ENCODE results near the gene AMPH. TPM values are rescaled to one million over a fixed set of nuclear protein-coding genes. Genes with fewer than 3 reads are reported as not detected.

The AMPH gene
- total and polyA plus RNA-seq, 3 experiments from 2014 or later = 0.18 TPM; not detected in 2

GRCh38 chr7:38424750-38425463 lies 206.3 kb downstream of the AMPH start:
- no peaks in the 10 kb centered on the region for H3K36me3 Mint-ChIP-seq
- Histone ChIP-seq H3K27ac (ENCODE audit: low read depth, low read length) (no peak overlapping the region), H3K9me3 (ENCODE audit: low read length) (no peaks in the 10 kb centered on the region), H3K36me3 (ENCODE audit: insufficient read depth, low read length) (no peaks in the 10 kb centered on the region), H3K27me3 (ENCODE audit: insufficient read depth, low read length, poor library complexity, severe bottlenecking) (no peaks in the 10 kb centered on the region), H3K4me3 (ENCODE audit: low read length) (no peak overlapping the region), H3K4me1 (ENCODE audit: insufficient read depth, low read length) (peaks cover 43% of the 10 kb centered on the region)
- H3K4me1 Mint-ChIP-seq = peaks cover 41 to 53% (median 45%) of the 10 kb centered on the region in 3 donors
- CTCF ChIA-PET = interaction anchor here (1.1 to 1.2 kb wide), 2 partner anchors 12 to 22 kb away, joined by 3 to 4 read pairs; no protein-coding TSS in a partner anchor
- POLR2A ChIA-PET = no interaction called here
- H3K9me3 Mint-ChIP-seq = peaks cover 0 to 3% (median 0%) of the 10 kb centered on the region in 5 donors
- H3K27ac Mint-ChIP-seq = peak overlapping the region; percentile 26 to 89 (median 68)
- DNase-seq = no peak
- peak overlapping the region; percentile 11 to 80 (median 46) for H3K4me3 Mint-ChIP-seq
- H3K27me3 Mint-ChIP-seq = peaks cover 2 to 6% of the 10 kb centered on the region in 2 donors

GRCh38 chr7:38413784-38414183 lies 217.4 kb downstream of the AMPH start:
- ChIA-PET CTCF (interaction anchor here (1.2 kb wide), 1 partner anchor 28 kb away, joined by 3 read pairs; no protein-coding TSS in a partner anchor), POLR2A (no interaction called here)
- Histone ChIP-seq H3K36me3 (ENCODE audit: insufficient read depth, low read length) (no peaks in the 10 kb centered on the region), H3K4me3 (ENCODE audit: low read length) (no peak overlapping the region), H3K4me1 (ENCODE audit: insufficient read depth, low read length) (no peaks in the 10 kb centered on the region), H3K9me3 (ENCODE audit: low read length) (no peaks in the 10 kb centered on the region), H3K27me3 (ENCODE audit: insufficient read depth, low read length, poor library complexity, severe bottlenecking) (no peaks in the 10 kb centered on the region), H3K27ac (ENCODE audit: low read depth, low read length) (no peak overlapping the region)
- Mint-ChIP-seq H3K9me3 (peaks cover 0 to 2% (median 0%) of the 10 kb centered on the region in 5 donors), H3K4me1 (peaks cover 9 to 22% (median 18%) of the 10 kb centered on the region in 3 donors), H3K27ac (no peak overlapping the region), H3K36me3 (no peaks in the 10 kb centered on the region), H3K4me3 (no peak overlapping the region), H3K27me3 (peaks cover 4 to 34% of the 10 kb centered on the region in 2 donors)
- DNase-seq = no peak

- Mint-ChIP-seq H3K4me3 (no peak overlapping the region), H3K9me3 (peaks cover 0 to 2% (median 0%) of the 10 kb centered on the region in 5 donors), H3K4me1 (peaks cover 9 to 22% (median 18%) of the 10 kb centered on the region in 3 donors), H3K36me3 (no peaks in the 10 kb centered on the region), H3K27ac (no peak overlapping the region), H3K27me3 (peaks cover 4 to 17% of the 10 kb centered on the region in 2 donors)
- POLR2A ChIA-PET = no interaction called here
- Histone ChIP-seq H3K9me3 (ENCODE audit: low read length) (no peaks in the 10 kb centered on the region), H3K4me1 (ENCODE audit: insufficient read depth, low read length) (no peaks in the 10 kb centered on the region), H3K27me3 (ENCODE audit: insufficient read depth, low read length, poor library complexity, severe bottlenecking) (no peaks in the 10 kb centered on the region), H3K36me3 (ENCODE audit: insufficient read depth, low read length) (no peaks in the 10 kb centered on the region), H3K4me3 (ENCODE audit: low read length) (no peak overlapping the region), H3K27ac (ENCODE audit: low read depth, low read length) (no peak overlapping the region)
- no peak for DNase-seq
- CTCF ChIA-PET = no interaction called here
These were observed 219.8 kb downstream of the AMPH start for GRCh38 chr7:38411404-38411803.

- Histone ChIP-seq H3K27me3 (ENCODE audit: insufficient read depth, low read length, poor library complexity, severe bottlenecking) (no peaks in the 10 kb centered on the region), H3K36me3 (ENCODE audit: insufficient read depth, low read length) (no peaks in the 10 kb centered on the region), H3K4me1 (ENCODE audit: insufficient read depth, low read length) (no peaks in the 10 kb centered on the region), H3K9me3 (ENCODE audit: low read length) (no peaks in the 10 kb centered on the region), H3K4me3 (ENCODE audit: low read length) (no peak overlapping the region), H3K27ac (ENCODE audit: low read depth, low read length) (no peak overlapping the region)
- Mint-ChIP-seq H3K9me3 (peaks cover 2 to 6% (median 4%) of the 10 kb centered on the region in 5 donors), H3K4me1 (peaks cover 9 to 22% (median 18%) of the 10 kb centered on the region in 3 donors), H3K27ac (no peak overlapping the region), H3K36me3 (peaks cover 0 to 4% (median 0%) of the 10 kb centered on the region in 3 donors), H3K27me3 (peaks cover 7 to 8% of the 10 kb centered on the region in 2 donors), H3K4me3 (no peak overlapping the region)
- CTCF ChIA-PET = interaction anchor here (1.9 kb wide), 1 partner anchor 11 kb away, joined by 8 read pairs; no protein-coding TSS in a partner anchor
- no peak for DNase-seq
- POLR2A ChIA-PET = no interaction called here
These were observed 221.1 kb downstream of the AMPH start for GRCh38 chr7:38410056-38410455.

GRCh38 chr7:38409531-38409930 lies 221.6 kb downstream of the AMPH start:
- H3K4me3 Mint-ChIP-seq = no peak overlapping the region
- peaks cover 6 to 9% (median 8%) of the 10 kb centered on the region in 5 donors for H3K9me3 Mint-ChIP-seq
- Histone ChIP-seq H3K4me1 (ENCODE audit: insufficient read depth, low read length) (no peaks in the 10 kb centered on the region), H3K9me3 (ENCODE audit: low read length) (no peaks in the 10 kb centered on the region), H3K27me3 (ENCODE audit: insufficient read depth, low read length, poor library complexity, severe bottlenecking) (no peaks in the 10 kb centered on the region), H3K4me3 (ENCODE audit: low read length) (no peak overlapping the region), H3K36me3 (ENCODE audit: insufficient read depth, low read length) (no peaks in the 10 kb centered on the region), H3K27ac (ENCODE audit: low read depth, low read length) (no peak overlapping the region)
- peaks cover 9 to 22% (median 18%) of the 10 kb centered on the region in 3 donors for H3K4me1 Mint-ChIP-seq
- peaks cover 7 to 10% of the 10 kb centered on the region in 2 donors for H3K27me3 Mint-ChIP-seq
- peaks cover 0 to 9% (median 0%) of the 10 kb centered on the region in 3 donors for H3K36me3 Mint-ChIP-seq
- POLR2A ChIA-PET = no interaction called here
- no peak overlapping the region for H3K27ac Mint-ChIP-seq
- CTCF ChIA-PET = interaction anchor here (0.9 to 1.9 kb wide), 2 partner anchors 10 to 251 kb away, joined by 3 to 8 read pairs; no protein-coding TSS in a partner anchor
- DNase-seq = no peak

- Mint-ChIP-seq H3K36me3 (peaks cover 0 to 3% (median 3%) of the 10 kb centered on the region in 3 donors), H3K4me1 (peaks cover 4 to 7% (median 5%) of the 10 kb centered on the region in 3 donors), H3K9me3 (peaks cover 0 to 2% (median 0%) of the 10 kb centered on the region in 5 donors), H3K27me3 (peaks cover 3 to 24% of the 10 kb centered on the region in 2 donors), H3K4me3 (no peak overlapping the region), H3K27ac (no peak overlapping the region)
- no peak overlapping the region for H3K4me3 ChIP-seq (ENCODE audit: low read length)
- ChIA-PET CTCF (interaction anchor here (0.6 to 2.0 kb wide), 16 partner anchors 9 to 1252 kb away, joined by 3 to 22 read pairs (median 4); no protein-coding TSS in a partner anchor), POLR2A (interaction anchor here (0.6 kb wide), 2 partner anchors 32 to 147 kb away, joined by 3 to 5 read pairs; no protein-coding TSS in a partner anchor)
- no peaks in the 10 kb centered on the region for H3K27me3 ChIP-seq (ENCODE audit: insufficient read depth, low read length, poor library complexity, severe bottlenecking)
- H3K36me3 ChIP-seq (ENCODE audit: insufficient read depth, low read length) = no peaks in the 10 kb centered on the region
- no peaks in the 10 kb centered on the region for H3K9me3 ChIP-seq (ENCODE audit: low read length)
- DNase-seq = peak; percentile 26 to 61 (median 30)
- H3K27ac ChIP-seq (ENCODE audit: low read depth, low read length) = no peak overlapping the region
- no peaks in the 10 kb centered on the region for H3K4me1 ChIP-seq (ENCODE audit: insufficient read depth, low read length)
These were observed 232.3 kb downstream of the AMPH start for GRCh38 chr7:38398725-38399321.

GRCh38 chr7:38396852-38397251 lies 234.3 kb downstream of the AMPH start:
- ChIA-PET POLR2A (no interaction called here), CTCF (interaction anchor here (0.7 to 1.7 kb wide), 4 partner anchors 8 to 263 kb away, joined by 3 to 7 read pairs (median 4); no protein-coding TSS in a partner anchor)
- H3K36me3 ChIP-seq (ENCODE audit: insufficient read depth, low read length) = no peaks in the 10 kb centered on the region

More at GRCh38 chr7:38396852-38397251, 234.3 kb downstream of the AMPH start:
- no peaks in the 10 kb centered on the region for H3K4me1 ChIP-seq (ENCODE audit: insufficient read depth, low read length)
- H3K4me3 ChIP-seq (ENCODE audit: low read length) = no peak overlapping the region
- H3K27me3 ChIP-seq (ENCODE audit: insufficient read depth, low read length, poor library complexity, severe bottlenecking) = no peaks in the 10 kb centered on the region
- H3K9me3 Mint-ChIP-seq = no peaks in the 10 kb centered on the region
- peaks cover 3 to 17% of the 10 kb centered on the region in 2 donors for H3K27me3 Mint-ChIP-seq
- no peak overlapping the region for H3K27ac ChIP-seq (ENCODE audit: low read depth, low read length)
- H3K36me3 Mint-ChIP-seq = peaks cover 0 to 3% (median 0%) of the 10 kb centered on the region in 3 donors
- no peak overlapping the region for H3K4me3 Mint-ChIP-seq
- no peak for DNase-seq
- no peak overlapping the region for H3K27ac Mint-ChIP-seq
- peaks cover 4 to 7% (median 7%) of the 10 kb centered on the region in 3 donors for H3K4me1 Mint-ChIP-seq
- no peaks in the 10 kb centered on the region for H3K9me3 ChIP-seq (ENCODE audit: low read length)
